Stimulated activated CD8-positive, alpha-beta memory T cell treated with anti-CD3 and anti-CD28 coated beads, Interleukin-7, amount 100 ng/mL, for 4 hours (primary cell): ENCODE results near the gene SBNO2.

Experiments used
- DNase-seq, 2 donors: peaks; one replicate each; pipeline ENCODE4 v3.0.0-alpha.2; 2020; ENCODE audit warnings: low read depth in 2 of 2

The SBNO2 gene

DNA sequence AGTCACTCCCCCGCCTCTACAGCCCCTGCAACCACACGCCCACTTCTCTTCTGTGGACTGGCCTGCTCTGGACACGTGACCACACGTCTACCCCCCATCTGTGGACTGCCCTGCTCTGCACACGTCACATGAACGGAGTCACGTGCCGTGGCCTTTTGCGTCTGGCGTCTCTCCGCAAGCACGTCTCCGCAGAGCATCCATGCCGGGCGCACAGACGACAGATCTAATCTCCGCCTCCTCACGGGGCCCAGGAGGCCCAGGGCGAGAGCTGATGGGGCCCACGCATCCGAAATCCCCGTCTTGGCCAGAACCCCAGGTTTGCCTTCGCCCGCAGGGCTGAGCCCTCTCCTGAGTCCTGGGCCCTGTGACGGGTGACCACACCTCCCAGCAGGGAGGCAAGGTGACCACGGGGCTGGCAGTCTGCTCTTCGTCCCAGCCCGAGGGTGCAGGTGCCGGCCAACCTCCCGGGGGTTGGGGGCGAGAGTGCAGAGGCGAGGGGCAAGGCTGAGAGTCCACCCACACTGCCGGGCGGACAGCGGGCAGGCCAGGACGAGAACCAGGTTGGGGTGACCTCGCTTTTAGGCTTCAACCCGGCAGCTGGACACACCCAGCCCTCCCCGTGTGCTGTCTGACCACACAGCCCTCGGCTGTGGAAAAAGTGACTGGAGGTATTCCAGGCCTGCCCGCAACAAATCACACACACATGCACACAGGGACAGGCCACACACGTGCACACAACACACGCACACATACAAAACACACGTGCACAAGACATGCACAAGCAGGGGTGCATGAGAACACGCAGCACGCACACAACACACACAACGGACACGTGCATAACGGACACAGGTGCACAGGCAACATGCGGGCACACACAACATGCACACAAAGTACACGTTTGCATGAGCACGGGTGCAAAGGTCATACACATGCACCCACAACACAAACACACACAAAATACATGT is 3.9 kb downstream of the SBNO2 start:
- no peak for DNase-seq

DNA sequence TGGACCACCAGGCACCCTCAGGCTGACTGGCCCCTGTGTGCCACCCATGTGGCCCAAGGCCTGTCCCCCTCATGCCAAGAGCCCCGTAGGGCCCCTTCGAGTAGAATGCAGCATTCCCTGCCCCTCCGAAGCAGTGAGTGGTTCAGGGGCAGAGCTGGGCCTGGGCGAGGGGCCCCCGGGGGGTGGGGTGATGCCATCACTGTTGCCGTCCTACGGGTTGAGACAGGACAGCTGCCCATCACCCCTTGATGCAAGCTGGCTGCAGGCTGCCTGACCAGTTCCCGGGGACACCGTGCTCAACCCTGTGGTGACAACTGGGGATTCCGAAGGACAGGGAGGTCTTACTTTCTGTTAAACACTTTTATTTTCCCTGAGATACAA is 4.7 kb downstream of the SBNO2 start:
- no peak for DNase-seq

GRCh38 chr19:1168572-1169410 is 5.3 kb downstream of the SBNO2 start:
- no peak for DNase-seq

GRCh38 chr19:1167687-1168571 is 6.1 kb downstream of the SBNO2 start:
- DNase-seq, result no peak

DNA sequence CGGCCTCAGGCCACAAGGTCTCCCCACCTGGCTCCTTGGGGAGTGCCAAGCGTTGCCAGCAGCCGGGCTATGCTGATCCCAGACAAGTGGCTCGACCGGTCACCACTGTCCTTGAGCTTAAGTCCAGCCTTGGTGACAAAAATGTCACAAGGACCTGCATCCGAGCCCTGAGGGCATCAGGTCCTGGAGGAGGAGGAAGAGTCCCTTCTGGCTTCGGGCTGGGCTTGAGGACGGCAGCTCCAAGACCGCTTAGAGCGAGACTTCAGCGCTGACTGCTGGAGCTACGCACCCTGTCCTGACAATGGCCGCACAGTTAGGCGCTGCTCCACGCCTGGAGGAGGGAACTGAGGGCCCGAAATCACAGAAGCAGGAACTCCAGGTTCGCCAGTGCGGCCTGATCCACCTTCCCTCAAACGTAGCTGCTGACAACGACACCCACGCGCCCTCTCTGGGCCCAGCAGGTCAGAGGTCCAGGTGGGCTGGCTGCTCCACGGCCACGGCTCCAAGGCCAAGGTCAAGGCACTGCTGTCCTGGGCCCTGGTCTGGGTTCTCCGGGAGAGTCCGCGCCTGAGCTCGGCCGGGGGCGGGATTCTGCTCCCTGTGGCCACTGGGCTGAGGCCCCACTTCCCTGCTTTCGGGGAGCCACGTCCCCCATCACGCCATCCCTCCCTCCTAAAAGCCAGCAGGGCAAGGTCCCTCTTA is 7.0 kb downstream of the SBNO2 start:
- no peak for DNase-seq

- DNase-seq, result no peak
These were observed 9.2 kb downstream of the SBNO2 start for GRCh38 chr19:1164684-1165531.

DNA sequence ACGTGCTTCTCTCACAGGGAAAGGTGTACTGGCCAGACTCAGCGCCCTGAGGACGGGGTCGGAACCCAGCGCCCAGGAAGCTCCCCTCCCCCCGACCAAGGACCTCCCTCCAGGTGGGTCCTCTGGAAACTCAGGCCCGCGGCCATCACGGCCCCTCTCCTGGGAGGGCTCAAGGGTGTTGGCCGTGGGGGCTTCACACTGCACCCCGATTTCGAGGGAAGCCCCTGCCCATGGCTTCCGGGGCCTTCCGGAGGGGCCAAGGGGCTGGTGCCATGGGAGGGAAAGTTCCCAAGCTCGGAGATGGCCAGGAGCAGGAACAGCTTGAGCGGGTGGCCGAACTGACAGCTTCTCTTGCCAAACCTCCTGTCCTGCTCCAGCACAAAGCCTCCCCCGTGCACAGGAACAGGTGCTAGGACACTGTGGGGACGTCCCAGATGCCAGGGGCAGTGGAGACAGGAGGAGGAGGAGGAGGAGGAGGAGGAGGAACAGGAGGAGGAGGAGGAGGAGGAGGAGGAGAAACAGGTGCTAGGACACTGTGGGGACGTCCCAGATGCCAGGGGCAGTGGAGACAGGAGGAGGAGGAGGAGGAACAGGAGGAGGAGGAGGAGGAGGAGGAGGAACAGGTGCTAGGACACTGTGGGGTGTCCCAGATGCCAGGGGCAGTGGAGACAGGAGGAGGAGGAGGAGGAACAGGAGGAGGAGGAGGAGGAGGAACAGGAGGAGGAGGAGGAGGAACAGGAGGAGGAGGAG is 10.0 kb downstream of the SBNO2 start:
- DNase-seq, result no peak

DNA sequence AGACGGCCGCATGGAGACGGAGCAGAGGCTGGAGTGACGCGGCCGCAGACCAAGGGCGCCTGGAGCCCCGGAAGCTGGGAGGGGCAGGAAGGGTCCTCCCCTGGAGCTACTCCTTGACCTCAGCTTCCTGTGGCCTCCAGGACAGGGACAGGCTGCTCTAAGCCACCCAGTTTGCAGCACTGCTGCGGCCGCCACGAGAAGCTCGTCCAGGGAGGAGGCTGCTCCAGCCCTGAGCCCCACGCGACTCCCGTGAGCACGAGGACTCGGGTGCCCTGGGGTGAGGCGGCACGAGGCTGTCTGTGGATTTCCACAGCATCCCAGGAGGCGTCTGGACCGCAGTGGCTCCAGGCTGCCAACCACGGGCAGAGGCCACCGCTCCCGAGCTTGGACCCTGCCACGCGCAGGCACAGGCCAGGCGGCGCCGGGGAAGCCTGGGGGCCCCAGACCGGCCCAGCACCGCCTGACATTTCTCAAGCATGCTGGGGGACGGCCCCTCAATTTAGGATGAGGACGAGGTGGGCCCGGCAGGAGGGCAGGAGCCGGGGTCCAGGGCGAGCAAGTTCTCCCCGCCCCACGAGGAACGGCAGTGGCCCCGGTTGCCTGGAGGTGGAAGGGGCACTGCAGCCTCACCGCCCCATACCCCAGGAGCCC is 10.7 kb downstream of the SBNO2 start:
- DNase-seq, result no peak

- no peak for DNase-seq
These were observed 11.4 kb downstream of the SBNO2 start for GRCh38 chr19:1162404-1163282.

DNA sequence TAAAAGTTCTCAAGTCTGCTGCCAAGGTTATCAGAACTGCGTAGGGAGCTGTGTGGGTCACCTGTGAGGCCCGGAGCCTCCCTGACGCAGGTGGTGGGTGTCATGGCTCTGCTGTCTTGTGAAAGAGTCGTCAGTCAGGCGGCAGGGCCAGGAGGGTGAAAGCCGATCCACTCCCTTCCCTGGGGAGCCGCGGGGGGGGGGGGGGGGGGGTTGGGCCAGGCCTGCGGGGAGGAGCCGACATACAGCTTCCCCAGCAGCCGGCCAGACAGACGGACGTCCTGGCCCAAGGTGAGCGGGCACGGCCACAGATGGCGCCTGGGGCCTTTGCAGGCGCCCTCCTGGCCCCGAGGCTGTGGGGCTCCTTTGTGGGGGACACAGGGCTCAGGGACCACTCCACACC is 12.4 kb downstream of the SBNO2 start:
- no peak for DNase-seq

- no peak for DNase-seq
These were observed 14.0 kb downstream of the SBNO2 start for GRCh38 chr19:1159864-1160595.

DNA sequence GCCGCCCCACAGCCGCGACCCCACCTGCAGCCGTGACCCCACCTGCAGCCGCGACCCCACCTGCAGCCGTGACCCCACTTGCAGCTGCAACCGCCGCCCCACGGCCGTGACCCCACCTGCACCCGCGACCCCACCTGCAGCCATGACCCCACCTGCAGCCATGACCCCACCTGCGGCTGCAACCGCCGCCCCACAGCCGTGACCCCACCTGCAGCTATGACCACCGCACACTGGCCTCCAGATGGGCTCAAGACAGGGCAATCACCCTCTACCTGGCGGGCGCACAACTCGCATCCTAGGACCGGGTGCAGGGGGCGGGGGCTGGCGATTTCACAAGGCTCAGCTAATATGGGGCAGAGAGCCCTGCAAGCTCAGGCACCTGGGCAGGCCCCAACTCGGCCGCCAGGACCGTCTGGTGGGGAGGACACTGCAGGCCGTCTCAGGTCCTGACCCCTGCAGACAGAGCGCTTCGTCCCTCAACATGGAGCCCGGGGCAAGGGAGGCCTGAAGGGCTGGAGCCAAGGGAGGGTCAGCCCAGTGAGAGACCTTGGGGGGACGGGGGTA is 15.1 kb downstream of the SBNO2 start:
- DNase-seq, result no peak

DNA sequence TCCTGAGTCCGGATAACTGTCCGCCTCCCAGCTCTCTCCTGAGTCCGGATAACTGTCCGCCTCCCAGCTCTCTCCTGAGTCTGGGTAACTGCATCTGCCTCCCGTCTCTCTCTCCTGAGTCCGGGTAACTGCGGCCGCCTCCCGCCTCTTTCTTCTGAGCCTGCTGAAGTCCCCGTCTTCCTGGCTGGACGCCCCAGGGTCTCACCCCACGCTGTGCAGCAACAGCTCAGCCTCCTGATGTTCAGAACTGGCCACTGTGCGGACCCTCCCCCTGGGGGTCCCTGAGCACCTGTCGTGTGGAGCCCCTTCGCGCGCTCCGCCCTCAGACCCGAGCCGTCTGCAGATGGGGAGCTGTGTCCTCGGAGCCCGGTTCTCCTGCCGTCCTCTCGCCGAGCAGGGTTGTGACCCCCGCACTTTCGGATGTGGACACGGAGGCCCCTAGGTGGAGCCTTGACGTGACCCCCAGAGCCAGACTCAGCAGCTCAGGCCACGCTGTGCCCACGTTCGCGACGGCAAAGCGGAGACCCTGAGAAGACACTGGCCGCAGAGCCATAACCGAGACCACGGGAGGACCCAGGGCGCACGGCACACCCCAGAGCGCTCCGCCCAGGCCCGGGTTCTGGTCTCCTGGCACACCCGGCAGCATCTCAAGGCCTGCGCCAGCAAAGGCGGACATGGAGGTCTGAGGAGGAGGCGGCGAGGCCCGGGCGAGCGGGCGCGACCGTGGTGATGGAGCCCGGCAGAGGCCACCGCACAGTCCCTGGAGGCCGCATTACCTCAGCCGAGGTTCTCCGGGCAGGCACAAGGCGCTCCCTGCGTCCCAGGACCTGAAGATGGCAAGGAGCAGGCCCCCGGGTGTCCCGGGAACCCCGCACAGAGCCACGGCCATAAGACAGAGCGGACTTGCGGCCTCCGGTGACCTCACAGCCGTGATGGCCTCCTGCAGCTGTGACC is 15.9 kb downstream of the SBNO2 start:
- no peak for DNase-seq

- no peak for DNase-seq
These were observed 17.0 kb downstream of the SBNO2 start for GRCh38 chr19:1156830-1157615.

GRCh38 chr19:1156305-1156801 is 17.7 kb downstream of the SBNO2 start:
- DNase-seq, result no peak
